GM13976 (cell line): Measurements from ENCODE around the gene RNF183.

Source experiments
- DNase-seq: peaks from one replicate; pipeline ENCODE4 v3.0.0; 2012; ENCODE audit warnings: low spot score
- in situ Hi-C: fragments of 300-500 bp; cut with MboI; formaldehyde crosslinking; loops from one replicate; pipeline ENCODE4 v1.12.0; 2022; ENCODE audit warnings: low sequenced_read_pairs, mixed read lengths, inconsistent platforms; ENCODE audit not compliant: unreplicated experiment
- TF ChIP-seq, protein P1 (sequence below): IDR thresholded peaks from 2 replicates; pipeline ENCODE4 v1.5.1; 2012; ENCODE audit warnings: borderline replicate concordance, mild to moderate bottlenecking; ENCODE audit not compliant: insufficient read depth; ENCODE audit errors: extremely low read depth, missing control alignments, control extremely low read depth

The RNF183 gene, protein sequence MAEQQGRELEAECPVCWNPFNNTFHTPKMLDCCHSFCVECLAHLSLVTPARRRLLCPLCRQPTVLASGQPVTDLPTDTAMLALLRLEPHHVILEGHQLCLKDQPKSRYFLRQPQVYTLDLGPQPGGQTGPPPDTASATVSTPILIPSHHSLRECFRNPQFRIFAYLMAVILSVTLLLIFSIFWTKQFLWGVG

DNA sequence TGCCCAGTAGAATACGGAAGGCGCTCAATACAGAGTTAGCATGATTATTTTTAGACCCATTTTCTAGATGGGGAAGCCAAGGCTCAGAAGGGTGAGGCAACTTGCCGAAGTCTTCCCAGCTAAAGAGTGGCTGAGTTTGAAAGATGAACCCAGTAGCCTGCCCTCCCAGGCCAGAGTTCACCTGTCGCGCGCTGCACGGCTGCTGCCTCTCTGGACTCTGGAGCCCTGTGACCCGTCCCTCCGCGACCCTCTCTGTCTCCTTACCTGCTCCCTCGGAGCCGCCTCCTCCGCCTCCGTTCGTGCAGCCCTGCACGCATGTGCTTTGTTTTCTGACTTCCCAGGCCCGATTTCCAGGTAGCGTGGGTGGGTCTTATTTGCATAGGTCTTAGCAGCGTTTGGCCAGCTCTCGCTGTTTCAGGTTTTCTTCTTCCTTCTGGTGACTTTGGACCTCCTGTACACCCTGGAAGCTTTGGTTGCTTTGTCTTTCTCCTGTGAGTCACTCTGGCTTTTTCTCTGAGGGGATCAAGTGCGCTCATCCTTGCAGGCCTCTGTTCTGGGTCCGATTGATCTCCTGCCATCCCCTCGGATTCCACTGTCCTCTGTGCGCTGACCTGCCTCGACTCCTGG is at the start of gene RNF183:
Gene RNF183 (minus strand): TSS at position 585 of the 627 bp plus-strand sequence. CDS start 5,192 bp downstream, outside the sequence.
- in situ Hi-C loops: no loop called here
- no peak for DNase-seq
- TF ChIP-seq, protein P1, sequence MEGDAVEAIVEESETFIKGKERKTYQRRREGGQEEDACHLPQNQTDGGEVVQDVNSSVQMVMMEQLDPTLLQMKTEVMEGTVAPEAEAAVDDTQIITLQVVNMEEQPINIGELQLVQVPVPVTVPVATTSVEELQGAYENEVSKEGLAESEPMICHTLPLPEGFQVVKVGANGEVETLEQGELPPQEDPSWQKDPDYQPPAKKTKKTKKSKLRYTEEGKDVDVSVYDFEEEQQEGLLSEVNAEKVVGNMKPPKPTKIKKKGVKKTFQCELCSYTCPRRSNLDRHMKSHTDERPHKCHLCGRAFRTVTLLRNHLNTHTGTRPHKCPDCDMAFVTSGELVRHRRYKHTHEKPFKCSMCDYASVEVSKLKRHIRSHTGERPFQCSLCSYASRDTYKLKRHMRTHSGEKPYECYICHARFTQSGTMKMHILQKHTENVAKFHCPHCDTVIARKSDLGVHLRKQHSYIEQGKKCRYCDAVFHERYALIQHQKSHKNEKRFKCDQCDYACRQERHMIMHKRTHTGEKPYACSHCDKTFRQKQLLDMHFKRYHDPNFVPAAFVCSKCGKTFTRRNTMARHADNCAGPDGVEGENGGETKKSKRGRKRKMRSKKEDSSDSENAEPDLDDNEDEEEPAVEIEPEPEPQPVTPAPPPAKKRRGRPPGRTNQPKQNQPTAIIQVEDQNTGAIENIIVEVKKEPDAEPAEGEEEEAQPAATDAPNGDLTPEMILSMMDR: no peak

DNA sequence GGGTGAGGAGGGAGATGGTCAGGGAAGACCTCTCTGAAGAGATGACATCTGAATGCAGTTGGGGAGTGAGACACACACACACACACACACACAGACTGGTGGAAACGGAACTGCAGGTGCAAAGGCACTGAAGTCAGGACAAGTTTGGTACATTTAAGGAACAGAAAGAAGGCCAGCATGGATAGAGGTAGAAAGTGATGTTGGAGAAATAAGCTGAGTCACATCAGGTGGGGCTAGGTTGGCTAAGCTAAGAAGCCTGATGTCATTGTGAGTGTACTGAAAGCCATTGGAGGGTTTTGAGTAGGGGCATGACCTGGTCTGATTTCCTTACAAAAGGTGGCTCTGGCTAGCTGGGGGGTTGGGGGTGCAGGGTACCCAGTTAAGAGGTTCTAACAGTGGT is 49.2 kb upstream of the RNF183 start:
- TF ChIP-seq, protein P1: no peak
- DNase-seq: no peak
- in situ Hi-C loops: no loop called here

DNA sequence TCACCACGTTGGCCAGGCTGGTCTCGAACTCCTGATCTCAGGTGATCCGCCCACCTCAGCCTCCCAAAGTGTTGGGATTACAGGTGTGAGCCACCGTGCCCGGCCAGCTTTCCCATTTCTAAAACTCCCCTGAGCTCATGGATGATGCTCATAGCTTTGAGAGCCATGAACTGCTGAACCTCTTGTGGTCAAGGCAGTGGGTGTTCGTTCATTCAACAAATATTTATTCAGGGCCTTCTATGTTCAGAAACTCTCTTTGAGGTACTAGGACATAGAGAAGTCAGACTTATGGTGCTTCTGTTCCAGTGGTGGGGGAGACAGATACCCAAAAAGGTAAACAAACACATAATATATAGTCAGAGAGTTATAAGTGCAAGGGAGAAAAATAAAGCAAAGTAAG is 48.8 kb upstream of the RNF183 start:
- in situ Hi-C loops: no loop called here
- no peak for DNase-seq
- TF ChIP-seq, protein P1: no peak

DNA sequence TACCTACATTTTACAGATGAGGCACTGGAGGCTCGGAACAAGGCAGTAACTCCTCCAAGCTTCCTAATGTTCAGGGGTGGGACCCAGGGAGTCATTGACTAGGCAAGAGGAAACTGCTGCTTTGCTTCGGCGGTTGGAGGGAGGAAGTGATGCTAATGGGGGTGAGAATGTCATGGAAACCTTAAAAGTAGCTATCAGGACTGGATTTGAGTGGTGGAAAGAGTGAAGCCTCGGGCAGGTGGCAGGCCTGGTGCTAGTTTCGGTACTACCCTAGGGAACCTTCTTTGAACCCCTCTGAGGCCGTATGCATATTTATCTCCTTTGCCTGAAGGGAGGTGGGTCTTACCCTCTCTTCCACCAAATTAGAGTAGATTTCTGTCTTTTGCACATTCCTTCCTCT is 47.8 kb upstream of the RNF183 start:
- TF ChIP-seq, protein P1: no peak
- peak; percentile 60 for DNase-seq
- in situ Hi-C loops: no loop called here

DNA sequence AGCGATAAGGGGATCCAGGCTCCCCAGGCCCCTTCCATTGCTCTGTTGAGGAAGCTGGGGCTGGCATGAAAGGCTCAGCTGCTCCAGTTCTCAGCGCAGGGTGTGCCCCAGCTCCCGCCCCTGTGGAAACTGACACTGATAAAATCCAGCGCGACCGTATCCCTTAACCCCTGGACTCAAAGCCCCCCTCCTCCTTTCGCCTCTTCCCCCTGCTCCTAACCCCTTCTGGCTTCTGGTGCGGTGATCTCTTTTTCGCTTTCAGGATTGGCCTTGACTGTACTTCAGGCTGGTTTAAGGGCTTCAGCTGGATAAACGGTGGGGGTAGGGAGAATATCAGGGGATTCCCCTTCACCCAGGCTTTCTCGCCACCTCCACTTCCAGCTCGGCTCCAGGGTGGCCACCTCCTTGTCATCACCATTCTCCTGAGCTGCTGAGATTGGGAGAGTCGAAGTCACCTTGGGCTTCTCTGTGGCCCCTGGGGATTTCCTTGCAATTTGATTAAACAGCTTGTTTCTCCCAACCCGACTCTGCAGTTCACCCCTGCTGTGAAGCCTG is 47.0 kb upstream of the RNF183 start:
- in situ Hi-C loops: no loop called here
- DNase-seq: no peak
- TF ChIP-seq, protein P1: no peak

DNA sequence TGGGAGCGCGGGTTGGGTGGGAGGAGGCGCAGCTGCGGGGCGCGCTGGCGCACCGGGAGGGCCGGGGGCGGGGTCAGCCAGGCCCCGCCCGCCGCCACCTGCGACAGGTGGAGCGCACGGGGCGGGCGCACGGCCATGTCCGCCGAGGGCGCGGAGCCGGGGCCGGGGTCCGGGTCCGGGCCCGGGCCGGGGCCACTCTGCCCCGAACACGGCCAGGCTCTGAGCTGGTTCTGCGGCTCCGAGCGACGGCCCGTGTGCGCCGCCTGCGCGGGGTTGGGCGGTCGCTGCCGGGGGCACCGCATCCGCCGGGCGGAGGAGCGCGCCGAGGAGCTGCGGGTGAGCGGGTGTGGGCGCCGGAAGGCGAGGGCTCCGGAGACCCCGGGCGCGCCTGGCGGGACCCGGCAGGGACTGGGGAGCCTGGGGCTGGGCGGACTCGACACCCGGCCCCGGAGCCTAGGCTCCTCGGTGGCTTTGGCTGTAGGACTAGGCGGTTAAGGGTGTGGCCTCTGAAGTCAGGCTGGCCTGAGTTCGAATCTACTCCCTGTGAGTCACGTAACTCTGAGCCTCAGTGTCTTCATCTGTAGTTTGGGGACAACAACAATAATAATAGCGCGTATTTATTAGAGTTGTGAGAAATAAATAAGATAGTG is 46.4 kb upstream of the RNF183 start, which contains the start of gene BSPRY:
Gene BSPRY (plus strand): TSS at position 97 of the 650 bp plus-strand sequence. CDS start 39 bp downstream, at position 136.
- peak; percentile 68 for DNase-seq
- TF ChIP-seq, protein P1: no peak
- in situ Hi-C loops: no loop called here
